Kidney (tissue), 14 donors: ENCODE data around the gene GLOD5. TPM values are rescaled to one million over a fixed set of nuclear protein-coding genes. Genes with fewer than 3 reads are reported as not detected.

Experiments used
- DNase-seq, 5 donors: peaks; one replicate each; pipeline ENCODE4 v3.0.0-alpha.2; 2013 to 2020
- FAIRE-seq: peaks from 2 replicates; lab custom pipeline; 2012; peaks lifted over from hg19 to GRCh38; lab: Jason Lieb, UNC
- H3K27ac ChIP-seq, 2 donors: one replicate each; pipeline ENCODE4 v1.7.0; 2013; ENCODE audit warnings: low read depth in 2 of 2, low read length in 2 of 2, inconsistent platforms in 1 of 2
- H3K27me3 ChIP-seq: one replicate; pipeline ENCODE4 v1.7.1; 2013; ENCODE audit warnings: low read length, inconsistent platforms; ENCODE audit not compliant: control insufficient read depth, insufficient read depth
- H3K36me3 ChIP-seq, 3 donors: one replicate each; pipeline versions ENCODE4 v1.7.0 to v1.7.1; 2013; ENCODE audit warnings: low read length in 3 of 3, control low read depth in 1 of 3, inconsistent platforms in 1 of 3; ENCODE audit not compliant: insufficient read depth in 3 of 3, control insufficient read depth in 2 of 3
- H3K4me1 ChIP-seq, 3 donors: one replicate each; pipeline versions ENCODE4 v1.7.0 to v1.7.1; 2013; ENCODE audit warnings: low read length in 3 of 3, inconsistent platforms in 1 of 3, low read depth in 1 of 3; ENCODE audit not compliant: control insufficient read depth in 2 of 3, insufficient read depth in 2 of 3
- H3K4me3 ChIP-seq, 3 donors: one replicate each; pipeline versions ENCODE4 v1.7.0 to v1.8.1; 2013; ENCODE audit warnings: low read length in 3 of 3, control low read depth in 1 of 3, inconsistent platforms in 1 of 3
- H3K9ac ChIP-seq, 3 donors: one replicate each; pipeline versions ENCODE4 v1.7.0 to v1.7.1; 2013; ENCODE audit warnings: low read length in 3 of 3, control low read depth in 1 of 3, inconsistent platforms in 1 of 3
- H3K9me3 ChIP-seq, 3 donors: one replicate each; pipeline versions ENCODE4 v1.7.0 to v1.7.1; 2013; ENCODE audit warnings: low read length in 3 of 3, control low read depth in 1 of 3, inconsistent platforms in 1 of 3; ENCODE audit not compliant: control insufficient read depth in 2 of 3, insufficient read depth in 1 of 3
- CTCF ChIP-seq: IDR thresholded peaks from 3 replicates; pipeline ENCODE4 v1.5.1; 2012; ENCODE audit warnings: mild to moderate bottlenecking, moderate library complexity, borderline replicate concordance; ENCODE audit not compliant: insufficient read depth; ENCODE audit errors: extremely low read depth
- intact Hi-C: fragments of 100-400 bp; cut with DNase I; formaldehyde crosslinking; loops from one replicate; pipeline ENCODE4 v1.11.1; 2022
- polyA plus RNA-seq: library from polyadenylated mRNA; stranded (reverse); fragments of 350-450 nt; fragmentation: Illumina TruSeq; extraction: RNeasy Lipid Tissue Mini Kit (QIAGEN cat#74804); gene quantifications from one replicate; pipeline ENCODE4 v1.2.3, GENCODE V29; 2014; ENCODE audit warnings: low read depth, low replicate concordance; ENCODE audit not compliant: insufficient read depth
- total RNA-seq: library from RNA; stranded (reverse); fragmentation: NEBNext Ultra II Directional; extraction: Animal tissue kit (Norgen Biotek cat#: 25700); gene quantifications from one replicate; pipeline ENCODE4 v1.2.1, GENCODE V29; 2021
- donor health status: control.
- donor health status: control.
- donor health status: control.
- donor health status: control.
- donor health status: control.
- donor health status: DM: yes; HTN: yes; CAD: no.
- donor health status: Normal renal cell carcinoma (clear cell type).

GLOD5 gene
- total and polyA plus RNA-seq, 2 donors from 2014 or later, result 0.94 to 12.6 TPM

- DNase-seq (no peak), FAIRE-seq (no peak)
- no peak overlapping the region for H3K27ac ChIP-seq
- H3K4me1 ChIP-seq, result no peaks in the 10 kb centered on the region
- TF ChIP-seq CTCF, result no peak
- no peak overlapping the region for H3K4me3 ChIP-seq
- no peaks in the 10 kb centered on the region for H3K27me3 ChIP-seq
- no peak overlapping the region for H3K9ac ChIP-seq
- intact Hi-C loops, result no loop called here
- H3K9me3 ChIP-seq, result no peaks in the 10 kb centered on the region
- no peaks in the 10 kb centered on the region for H3K36me3 ChIP-seq
These were observed 12.4 kb upstream of the GLOD5 start for GRCh38 chrX:48749182-48749581.

GRCh38 chrX:48751343-48751742 is 10.2 kb upstream of the GLOD5 start:
- no peak for TF ChIP-seq CTCF
- intact Hi-C loops, result no loop called here
- Histone ChIP-seq H3K9me3 (no peaks in the 10 kb centered on the region), H3K9ac (no peak overlapping the region), H3K4me3 (no peak overlapping the region), H3K27ac (no peak overlapping the region), H3K4me1 (no peaks in the 10 kb centered on the region), H3K27me3 (no peaks in the 10 kb centered on the region), H3K36me3 (no peaks in the 10 kb centered on the region)
- no peak for DNase-seq
- no peak for FAIRE-seq

- no peak for TF ChIP-seq CTCF
- Histone ChIP-seq H3K36me3 (no peaks in the 10 kb centered on the region), H3K27ac (no peak overlapping the region), H3K9me3 (no peaks in the 10 kb centered on the region), H3K9ac (no peak overlapping the region), H3K4me3 (no peak overlapping the region), H3K27me3 (no peaks in the 10 kb centered on the region), H3K4me1 (no peaks in the 10 kb centered on the region)
- FAIRE-seq, result no peak
- intact Hi-C loops, result no loop called here
- no peak for DNase-seq
These were observed 9.0 kb upstream of the GLOD5 start for GRCh38 chrX:48752498-48752897.

GRCh38 chrX:48753708-48754228 is 7.8 kb upstream of the GLOD5 start:
- no peaks in the 10 kb centered on the region for H3K9me3 ChIP-seq
- FAIRE-seq (no peak), DNase-seq (no peak)
- no peaks in the 10 kb centered on the region for H3K4me1 ChIP-seq
- no peak overlapping the region for H3K27ac ChIP-seq
- H3K9ac ChIP-seq, result no peak overlapping the region
- H3K27me3 ChIP-seq, result no peaks in the 10 kb centered on the region
- TF ChIP-seq CTCF, result no peak
- intact Hi-C loops, result no loop called here
- no peak overlapping the region for H3K4me3 ChIP-seq
- H3K36me3 ChIP-seq, result no peaks in the 10 kb centered on the region
